Astrocyte of the cerebellum (primary cell): Measurements from ENCODE around the gene TTC3.
"Not testable (repeated sequence)": the region's sequence is repeated elsewhere in the genome, so short reads cannot be mapped to it uniquely, and the experiment has no call there.

Experiments
- DNase-seq: peaks from one replicate; pipeline ENCODE4 v3.0.0-alpha.2; 2011; ENCODE audit warnings: low read depth
- H3K4me3 ChIP-seq: 2 replicates; pipeline ENCODE4 v1.5.1; 2011; ENCODE audit warnings: mild to moderate bottlenecking, low read depth, low read length, moderate library complexity
- in situ Hi-C: cut with HindIII; loops from 2 replicates; pipeline ENCODE4 v1.10.0; 2017; ENCODE audit warnings: low sequenced_read_pairs
- TF ChIP-seq, protein P1 (sequence below): IDR thresholded peaks from 2 replicates; pipeline ENCODE4 v1.5.1; 2012; ENCODE audit warnings: low read length, low read depth, moderate library complexity, mild to moderate bottlenecking; ENCODE audit errors: missing control alignments

Gene TTC3

DNA sequence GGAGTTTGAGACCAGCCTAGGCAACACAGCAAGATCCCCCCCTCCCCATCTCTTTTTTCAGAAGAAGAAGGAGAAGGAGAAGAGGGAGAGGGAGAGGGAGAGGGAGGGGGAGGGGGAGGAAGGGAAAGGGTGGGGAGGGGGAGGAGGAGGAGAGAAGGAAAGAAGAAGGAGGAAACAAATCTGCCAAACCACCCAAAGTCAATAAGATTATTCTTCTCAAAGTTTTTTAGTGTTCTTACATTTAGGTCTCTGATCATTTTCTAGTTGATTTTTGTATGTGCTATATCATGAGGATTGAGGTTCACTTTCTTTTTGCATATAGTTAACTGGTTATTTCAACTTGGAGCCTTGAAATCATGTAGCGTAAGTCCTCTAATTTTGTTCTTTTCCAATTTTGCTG lies 137.7 kb downstream of the TTC3 start:
- TF ChIP-seq, protein P1, sequence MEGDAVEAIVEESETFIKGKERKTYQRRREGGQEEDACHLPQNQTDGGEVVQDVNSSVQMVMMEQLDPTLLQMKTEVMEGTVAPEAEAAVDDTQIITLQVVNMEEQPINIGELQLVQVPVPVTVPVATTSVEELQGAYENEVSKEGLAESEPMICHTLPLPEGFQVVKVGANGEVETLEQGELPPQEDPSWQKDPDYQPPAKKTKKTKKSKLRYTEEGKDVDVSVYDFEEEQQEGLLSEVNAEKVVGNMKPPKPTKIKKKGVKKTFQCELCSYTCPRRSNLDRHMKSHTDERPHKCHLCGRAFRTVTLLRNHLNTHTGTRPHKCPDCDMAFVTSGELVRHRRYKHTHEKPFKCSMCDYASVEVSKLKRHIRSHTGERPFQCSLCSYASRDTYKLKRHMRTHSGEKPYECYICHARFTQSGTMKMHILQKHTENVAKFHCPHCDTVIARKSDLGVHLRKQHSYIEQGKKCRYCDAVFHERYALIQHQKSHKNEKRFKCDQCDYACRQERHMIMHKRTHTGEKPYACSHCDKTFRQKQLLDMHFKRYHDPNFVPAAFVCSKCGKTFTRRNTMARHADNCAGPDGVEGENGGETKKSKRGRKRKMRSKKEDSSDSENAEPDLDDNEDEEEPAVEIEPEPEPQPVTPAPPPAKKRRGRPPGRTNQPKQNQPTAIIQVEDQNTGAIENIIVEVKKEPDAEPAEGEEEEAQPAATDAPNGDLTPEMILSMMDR = no peak
- no peak overlapping the region for H3K4me3 ChIP-seq
- in situ Hi-C loops = no loop called here
- no peak for DNase-seq

GRCh38 chr21:37214952-37215351 lies 141.9 kb downstream of the TTC3 start:
- in situ Hi-C loops = no loop called here
- H3K4me3 ChIP-seq = no peak overlapping the region
- no peak for DNase-seq
- TF ChIP-seq, protein P1 = no peak

GRCh38 chr21:37219761-37220432 lies 146.8 kb downstream of the TTC3 start:
- DNase-seq = no peak

GRCh38 chr21:37220433-37220980 lies 147.5 kb downstream of the TTC3 start:
- peak overlapping the region; percentile 58 for H3K4me3 ChIP-seq
- in situ Hi-C loops = no loop called here
- DNase-seq = peak; percentile 33
- TF ChIP-seq, protein P1 = no peak

More at GRCh38 chr21:37219761-37220432, 146.8 kb downstream of the TTC3 start:
- in situ Hi-C loops = no loop called here
- TF ChIP-seq, protein P1 = no peak
- peak overlapping the region; percentile 58 for H3K4me3 ChIP-seq

DNA sequence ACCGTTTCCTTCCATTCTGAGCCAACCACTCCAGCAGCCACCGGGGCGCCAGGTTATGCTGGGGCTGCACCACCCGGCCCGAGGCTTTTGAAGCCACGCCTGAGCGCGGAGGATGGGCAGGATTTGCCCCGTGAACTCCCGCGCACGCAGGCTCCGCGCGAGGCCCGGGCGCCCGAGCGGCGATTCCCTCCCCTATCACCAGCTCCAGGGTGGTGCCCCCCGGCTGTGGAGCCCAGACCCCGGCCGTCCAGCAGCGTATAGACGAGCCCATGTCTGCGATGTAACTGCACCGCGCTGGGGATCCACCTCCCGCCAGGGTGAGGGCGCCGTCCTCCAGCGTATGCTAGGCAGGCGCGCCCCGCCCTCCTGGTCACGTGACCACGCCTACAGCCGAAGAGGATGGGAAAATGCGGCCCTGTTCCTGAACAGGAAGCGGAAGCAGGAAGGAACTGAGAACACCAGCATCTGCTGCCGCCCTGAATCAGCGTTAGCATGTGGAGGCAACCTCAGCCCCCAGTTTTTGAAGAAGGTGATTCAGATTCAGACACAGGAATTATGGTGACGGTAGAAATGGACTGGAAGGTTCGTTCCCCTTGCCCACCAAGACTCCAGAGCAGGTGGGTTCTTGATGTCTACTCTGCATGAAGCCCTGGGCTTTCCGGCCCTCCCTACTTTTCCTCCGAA lies 148.1 kb downstream of the TTC3 start:
- TF ChIP-seq, protein P1 = no peak
- peak overlapping the region; percentile 58 for H3K4me3 ChIP-seq
- in situ Hi-C loops = no loop called here
- DNase-seq = peak; percentile 35

DNA sequence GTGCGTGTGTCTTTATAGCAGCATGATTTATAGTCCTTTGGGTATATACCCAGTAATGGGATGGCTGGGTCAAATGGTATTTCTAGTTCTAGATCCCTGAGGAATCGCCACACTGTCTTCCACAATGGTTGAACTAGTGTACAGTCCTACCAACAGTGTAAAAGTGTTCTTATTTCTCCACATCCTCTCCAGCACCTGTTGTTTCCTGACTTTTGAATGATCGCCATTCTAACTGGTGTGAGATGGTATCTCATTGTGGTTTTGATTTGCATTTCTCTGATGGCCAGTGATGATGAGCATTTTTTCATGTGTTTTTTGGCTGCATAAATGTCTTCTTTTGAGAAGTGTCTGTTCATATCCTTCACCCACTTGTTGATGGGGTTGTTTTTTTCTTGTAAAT lies 149.2 kb downstream of the TTC3 start:
- in situ Hi-C loops, DNase-seq, H3K4me3 ChIP-seq: not testable (repeated sequence)

GRCh38 chr21:37223804-37224345 lies 150.8 kb downstream of the TTC3 start:
- DNase-seq = no peak
- in situ Hi-C loops = no loop called here
- H3K4me3 ChIP-seq = no peak overlapping the region
- TF ChIP-seq, protein P1 = no peak
